Hepatocyte (in vitro differentiated cells): ENCODE results near the gene PRKAR1A.

Experiments
- CTCF ChIP-seq: fragments of 200-600 bp; sonication (generic); IDR thresholded peaks from 2 replicates; pipeline ENCODE4 v1.5.1; 2016; ENCODE audit warnings: antibody characterized with exemption, mild to moderate bottlenecking; ENCODE audit not compliant: poor library complexity
- EZH2 ChIP-seq: fragments of 200-600 bp; sonication (generic); IDR thresholded peaks from 2 replicates; pipeline ENCODE4 v1.6.1; 2016; ENCODE audit warnings: antibody characterized with exemption, mild to moderate bottlenecking, borderline replicate concordance

DNA sequence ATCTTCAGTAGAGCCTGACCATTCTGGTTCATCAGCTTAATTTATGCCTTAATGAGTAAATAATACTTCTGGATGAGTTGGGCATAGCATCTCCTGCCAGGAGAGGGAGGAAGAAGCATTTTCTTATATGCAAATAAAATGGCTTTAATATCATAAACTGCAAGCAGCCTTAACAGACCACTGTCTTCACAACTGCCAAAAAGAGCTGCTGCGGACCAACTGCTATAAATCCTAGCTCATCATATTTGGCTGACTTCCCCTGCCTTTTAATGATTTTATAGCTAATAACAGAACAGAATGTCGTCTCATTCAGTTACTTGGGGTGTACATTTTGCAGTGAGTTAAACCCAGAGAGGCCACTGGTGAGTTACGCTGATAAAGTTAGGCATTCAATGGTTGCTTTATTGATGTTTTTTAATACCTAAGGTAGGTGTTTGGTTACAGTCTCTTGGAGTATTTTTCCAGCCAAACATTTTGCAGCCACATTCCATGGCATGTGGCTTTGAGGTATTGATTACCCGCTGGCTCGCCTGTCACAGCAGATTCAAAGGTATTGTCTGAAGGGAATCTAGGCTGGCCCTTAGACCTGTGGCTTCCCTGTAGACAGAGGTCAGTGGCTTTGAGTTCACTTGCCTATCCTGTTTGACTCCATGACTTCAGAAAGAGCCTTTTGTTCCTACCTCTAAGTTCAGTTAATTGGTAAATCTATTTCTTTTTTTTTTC, 72.5 kb downstream of the PRKAR1A start:
- no peak for TF ChIP-seq CTCF
- no peak for TF ChIP-seq EZH2
